K562 (cell line): Measurements from ENCODE around the gene AMPD3. TPM values are rescaled to one million over a fixed set of nuclear protein-coding genes. Genes with fewer than 3 reads are reported as not detected.

Experiments used
- ATAC-seq: fragments of 200-7000 bp; cut with Tn5 transposase; 3 replicates; pipeline ENCODE4 v1.9.1; 2020; ENCODE audit warnings: moderate library complexity
- BruUV-seq: library from RNA; stranded (reverse); fragments of 400-500 nt; replicated peaks from 2 replicates; lab custom pipeline; 2021; lab: Mats Ljungman, UMichigan
- CTCF ChIA-PET: fragments of 300-600 bp; formaldehyde crosslinking; extraction: SDS; loops from one replicate; lab custom pipeline; 2021; ENCODE audit warnings: low intra/inter-chr PET ratio; lab: Yijun Ruan, JAX
- POLR2A ChIA-PET: fragments of 300-600, 350-650 bp; sonication (Branson Sonifier 250); formaldehyde crosslinking; extraction: SDS; loops from one replicate; lab custom pipeline; 2021; ENCODE audit warnings: antibody characterized with exemption, inconsistent platforms; lab: Yijun Ruan, JAX
- DNase-seq, 4 experiments: peaks; one replicate each; pipeline versions ENCODE4 v3.0.0 to v3.0.0-alpha.2; 2011 to 2018; ENCODE audit warnings: low spot score in 3 of 4, mixed read lengths in 3 of 4; ENCODE audit errors: extremely low read depth in 1 of 4
- FAIRE-seq: peaks from 2 replicates; lab custom pipeline; 2011; peaks lifted over from hg19 to GRCh38; lab: Jason Lieb, UNC
- H2AFZ ChIP-seq: 2 replicates; pipeline ENCODE4 v1.6.0; 2011; ENCODE audit warnings: low read depth, low read length, control low read depth, inconsistent platforms
- H3K27ac ChIP-seq: fragments of 200-600 bp; 3 replicates; pipeline ENCODE4 v1.8.0; 2011; ENCODE audit warnings: low read depth, mild to moderate bottlenecking, control low read depth, inconsistent platforms, low read length, moderate library complexity, mixed read lengths; ENCODE audit errors: extremely low read depth
- H3K27me3 ChIP-seq, 2 experiments: fragments of 300-600 bp in 1 of 2; 2 replicates in 1 of 2; 3 replicates in 1 of 2; pipeline versions ENCODE4 v1.6.0 to v1.8.0; 2011; ENCODE audit warnings: inconsistent platforms in 2 of 2, low read length in 2 of 2, mild to moderate bottlenecking in 1 of 2, mixed read lengths in 1 of 2, moderate library complexity in 1 of 2; ENCODE audit not compliant: control insufficient read depth in 2 of 2, insufficient read depth in 2 of 2
- H3K36me3 ChIP-seq: fragments of 300-600 bp; 3 replicates; pipeline ENCODE4 v1.8.0; 2011; ENCODE audit warnings: mild to moderate bottlenecking, low read length, inconsistent platforms; ENCODE audit not compliant: control insufficient read depth, insufficient read depth
- H3K4me1 ChIP-seq, 2 experiments: fragments of 200-600 bp in 1 of 2; replicated peaks in 1 of 2; 2 replicates in 1 of 2; 3 replicates in 1 of 2; pipeline versions ENCODE4 v1.5.1 to v1.8.0; 2011; ENCODE audit warnings: inconsistent platforms in 2 of 2, low read length in 2 of 2, mild to moderate bottlenecking in 1 of 2, mixed read lengths in 1 of 2, moderate library complexity in 1 of 2; ENCODE audit not compliant: control insufficient read depth in 2 of 2, insufficient read depth in 2 of 2
- H3K4me2 ChIP-seq: 2 replicates; pipeline ENCODE4 v1.6.1; 2011; ENCODE audit warnings: low read length, control low read depth, inconsistent platforms, mixed read lengths; ENCODE audit not compliant: insufficient read depth
- H3K4me3 ChIP-seq: fragments of 200-600 bp; sonication (generic), shearing (Covaris generic); 2 replicates; pipeline ENCODE4 v1.5.1; 2016; ENCODE audit warnings: control low read depth, inconsistent platforms
- H3K79me2 ChIP-seq: fragments of 200-600 bp; 3 replicates; pipeline ENCODE4 v1.8.0; 2011; ENCODE audit warnings: low read length, inconsistent platforms; ENCODE audit not compliant: control insufficient read depth, insufficient read depth
- H3K9ac ChIP-seq, 2 experiments: 2 replicates each; pipeline versions ENCODE4 v1.6.0 to v1.6.1; 2011; ENCODE audit warnings: low read depth in 2 of 2, low read length in 2 of 2, control low read depth in 1 of 2, inconsistent platforms in 1 of 2, mild to moderate bottlenecking in 1 of 2, mixed read lengths in 1 of 2; ENCODE audit not compliant: insufficient read depth in 1 of 2
- H3K9me1 ChIP-seq: one replicate; pipeline ENCODE4 v1.6.0; 2011; ENCODE audit warnings: inconsistent platforms, mild to moderate bottlenecking, low read length, moderate library complexity; ENCODE audit not compliant: control insufficient read depth, insufficient read depth
- H3K9me3 ChIP-seq: replicated peaks from 2 replicates; pipeline ENCODE4 v1.5.1; 2011; ENCODE audit warnings: low read depth, low read length, inconsistent platforms; ENCODE audit not compliant: control insufficient read depth, insufficient read depth
- H4K20me1 ChIP-seq: replicated peaks from 2 replicates; pipeline ENCODE4 v1.6.1; 2011; ENCODE audit warnings: low read length, inconsistent platforms, mixed read lengths; ENCODE audit not compliant: control insufficient read depth, insufficient read depth
- CCAR2 ChIP-seq: fragments of 200-400 bp; formaldehyde crosslinking; IDR thresholded peaks from 2 replicates; pipeline ENCODE4 v1.6.1; 2017; ENCODE audit warnings: mild to moderate bottlenecking, low read depth, low read length
- HMGN3 ChIP-seq: IDR thresholded peaks from 2 replicates; pipeline ENCODE4 v1.6.1; 2011; ENCODE audit warnings: borderline replicate concordance, low read depth, mild to moderate bottlenecking, mixed read lengths, low read length; ENCODE audit not compliant: insufficient read length; ENCODE audit errors: extremely low read depth
- NCOA4 ChIP-seq: fragments of 450-650 bp; IDR thresholded peaks from 2 replicates; pipeline ENCODE4 v1.6.1; 2018; ENCODE audit warnings: mild to moderate bottlenecking; ENCODE audit not compliant: partially characterized antibody
- POLR2G ChIP-seq: fragments of 200-400 bp; formaldehyde crosslinking; IDR thresholded peaks from 2 replicates; pipeline ENCODE4 v1.6.1; 2017; ENCODE audit warnings: low read depth, mild to moderate bottlenecking, antibody characterized with exemption, low read length, moderate library complexity
- WGBS: fragments of 100-300 bp; shearing (Covaris generic); methylation state at CpG from one replicate; pipeline ENCODE4 v1.1.6; 2016; ENCODE audit warnings: low coverage, mixed read lengths; ENCODE audit not compliant: insufficient coverage; ENCODE audit errors: missing lambda C conversion rate; 5-methylcytosine and 5-hydroxymethylcytosine counted together
- in situ Hi-C: fragments of 300-500 bp; cut with MboI; formaldehyde crosslinking; loops from 4 replicates; pipeline ENCODE4 v1.15.0; 2018; ENCODE audit warnings: inconsistent platforms, mixed read lengths
- intact Hi-C: fragments of 100-400 bp; cut with micrococcal nuclease; formaldehyde crosslinking; loops from 2 replicates; pipeline ENCODE4 v1.14.2; 2022
- polyA plus RNA-seq, 8 experiments: library from polyadenylated mRNA; depleted of rRNA in 4 of 8; stranded (reverse) in 5 of 8; unstranded in 3 of 8; fragments of >200 nt; fragmentation: Nextera tagmentation in 2 of 8; fragmentation: Illumina TruSeq in 1 of 8; extraction: Ambion mirVana in 2 of 8; extraction: Trizol in 1 of 8; gene quantifications; 2 replicates each; pipeline versions ENCODE4 v1.2.1 to v1.2.3, GENCODE V29; 2011 to 2014; ENCODE audit warnings: inconsistent platforms in 1 of 8, missing spikeins in 1 of 8
- total RNA-seq, 7 experiments: library from RNA; depleted of rRNA in 6 of 7; stranded (reverse); fragments of >200 nt in 6 of 7; fragmentation: Illumina TruSeq in 2 of 7; extraction: Trizol in 2 of 7; gene quantifications; 2 replicates each; pipeline versions ENCODE4 v1.2.1 to v1.2.3, GENCODE V29; 2011 to 2021; ENCODE audit warnings: low replicate concordance in 1 of 7

Gene AMPD3
- total and polyA plus RNA-seq, 9 of the 15 experiments (the other 6 are each of a cell fraction or from before 2014, with no cell fraction given) = 4.4 to 23.6 (median 11.2) TPM

DNA sequence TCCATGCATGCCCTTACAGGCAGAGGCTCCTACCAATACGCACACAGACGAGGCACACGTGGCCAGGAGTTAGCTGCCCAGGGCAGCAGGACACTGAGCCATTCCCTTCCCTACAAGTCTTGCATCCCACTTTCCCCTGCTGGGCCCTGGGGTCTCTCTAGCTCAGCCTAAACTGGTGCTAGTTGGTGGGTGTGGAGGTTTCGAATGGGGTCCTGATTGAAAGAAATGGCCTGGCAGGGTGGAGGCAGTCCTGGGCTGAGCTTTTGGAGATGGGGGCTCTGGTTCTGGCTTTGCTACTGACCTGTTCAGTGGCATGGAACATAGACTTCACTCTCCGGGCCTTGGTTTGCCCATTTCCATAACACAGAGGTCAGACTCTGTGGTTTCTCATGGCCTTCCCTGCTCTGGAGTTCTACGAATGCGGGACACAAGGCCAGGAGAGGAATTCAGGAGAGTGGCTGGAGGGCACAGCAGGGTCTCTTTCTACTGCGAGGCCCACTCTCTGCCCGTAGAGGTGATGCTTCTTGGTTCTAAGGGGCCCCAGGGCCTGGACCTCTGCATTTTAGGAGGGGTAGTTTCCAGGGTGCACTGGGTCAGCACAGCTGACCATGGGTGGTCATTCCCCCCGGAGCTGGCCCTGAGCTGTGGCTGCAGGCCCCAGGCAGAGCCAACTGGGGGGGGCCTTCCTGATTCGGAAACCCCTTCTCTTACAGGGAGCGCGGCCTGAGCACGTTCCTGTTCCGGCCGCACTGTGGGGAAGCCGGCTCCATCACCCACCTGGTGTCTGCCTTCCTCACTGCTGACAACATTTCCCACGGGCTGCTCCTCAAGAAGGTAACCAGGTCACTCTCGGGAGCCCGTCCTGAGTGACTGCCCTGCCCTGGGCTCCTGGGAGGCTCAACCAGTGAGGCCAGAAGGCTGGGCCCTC is 46.0 kb downstream of the AMPD3 start:
- CTCF ChIA-PET = no interaction called here
- ATAC-seq = no peak
- intact Hi-C loops = no loop called here
- no peaks in the 10 kb centered on the region for H3K27me3 ChIP-seq
- no peaks in the 10 kb centered on the region for H3K9me3 ChIP-seq
- TF ChIP-seq POLR2G (peak; percentile 47), CCAR2 (no peak)
- TF ChIP-seq, all 486 proteins: peak for 1
- no peak overlapping the region for H3K4me2 ChIP-seq
- H2AFZ ChIP-seq = no peak overlapping the region
- no peaks in the 10 kb centered on the region for H3K4me1 ChIP-seq
- no peak for DNase-seq
- no peak for FAIRE-seq
- peaks cover 88% of the 10 kb centered on the region for H3K36me3 ChIP-seq
- no peak overlapping the region for H3K9ac ChIP-seq
- H4K20me1 ChIP-seq = no peaks in the 10 kb centered on the region
- no TSS peak for BruUV-seq
- WGBS = 84% methylated on average over 16 of the region's 20 CpGs
- H3K79me2 ChIP-seq = no peaks in the 10 kb centered on the region
- POLR2A ChIA-PET = interaction anchor here (0.5 to 0.6 kb wide), 3 partner anchors 9 to 82 kb away, joined by 3 read pairs; no protein-coding TSS in a partner anchor
- in situ Hi-C loops = loop anchor here (25.0 kb wide), 1 partner anchor 236 kb away; no protein-coding TSS in a partner anchor
- H3K27ac ChIP-seq = no peak overlapping the region
- no peak overlapping the region for H3K4me3 ChIP-seq
- H3K9me1 ChIP-seq = no peaks in the 10 kb centered on the region

DNA sequence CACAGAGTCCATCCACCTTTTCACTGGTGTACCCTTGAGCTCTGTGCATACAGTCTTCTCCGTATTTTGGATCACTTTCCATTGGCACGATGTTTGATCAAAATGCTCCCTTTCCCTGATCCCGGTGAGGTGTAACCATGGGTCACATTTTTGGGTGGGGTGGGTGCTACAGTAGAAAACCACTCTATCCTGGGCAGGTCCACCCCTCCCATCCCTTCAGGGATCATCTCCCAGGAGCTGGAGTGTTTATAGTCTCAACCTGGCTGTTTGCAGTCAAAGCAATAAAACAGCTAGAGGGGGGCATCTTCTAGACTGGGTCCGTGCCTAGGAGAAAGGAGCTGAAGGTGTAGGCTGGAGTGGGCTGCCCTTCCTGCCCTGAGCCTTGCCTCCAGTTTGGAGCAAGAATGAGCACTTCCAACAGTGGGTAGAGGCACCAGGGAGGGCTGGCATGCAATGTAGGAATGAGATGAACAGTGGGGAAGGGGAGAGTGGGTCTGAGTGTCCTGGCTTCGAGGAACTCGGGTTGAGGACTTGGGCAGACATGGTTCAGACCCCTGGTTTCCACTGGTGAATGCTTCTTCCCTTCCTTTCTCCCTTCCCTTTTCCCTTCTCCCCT is 47.1 kb downstream of the AMPD3 start:
- BruUV-seq = no TSS peak
- Histone ChIP-seq H3K9ac (no peak overlapping the region), H3K4me1 (no peaks in the 10 kb centered on the region), H3K79me2 (no peaks in the 10 kb centered on the region), H3K27ac (no peak overlapping the region), H3K4me3 (no peak overlapping the region), H2AFZ (no peak overlapping the region), H3K36me3 (peaks cover 87% of the 10 kb centered on the region), H3K9me3 (no peaks in the 10 kb centered on the region), H3K9me1 (no peaks in the 10 kb centered on the region), H3K4me2 (no peak overlapping the region), H4K20me1 (no peaks in the 10 kb centered on the region), H3K27me3 (no peaks in the 10 kb centered on the region)
- ATAC-seq = no peak
- DNase-seq = no peak
- no peak for FAIRE-seq
- in situ Hi-C loops = loop anchor here (25.0 kb wide), 1 partner anchor 235 kb away; no protein-coding TSS in a partner anchor
- intact Hi-C loops = no loop called here
- ChIA-PET CTCF (no interaction called here), POLR2A (no interaction called here)
- TF ChIP-seq NCOA4 (no peak), HMGN3 (no peak)
- 88% methylated on average over 6 of the region's 6 CpGs for WGBS
